GM12878 (cell line): ENCODE results near the gene CPB2. TPM values are rescaled to one million over a fixed set of nuclear protein-coding genes. Genes with fewer than 3 reads are reported as not detected.

Experiments
- ATAC-seq: fragments of 200-7000 bp; cut with Tn5 transposase; 3 replicates; pipeline ENCODE4 v1.9.1; 2020; ENCODE audit warnings: mild to moderate bottlenecking, moderate library complexity
- BruUV-seq: library from RNA; stranded (reverse); fragments of 400-500 nt; replicated peaks from 2 replicates; lab custom pipeline; 2021; lab: Mats Ljungman, UMichigan
- CTCF ChIA-PET: fragments of 300-600 bp; sonication (Branson Sonifier 250); formaldehyde crosslinking; extraction: SDS; loops from one replicate; lab custom pipeline; 2021; ENCODE audit warnings: inconsistent platforms; lab: Yijun Ruan, JAX
- POLR2A ChIA-PET: fragments of 350-600 bp; formaldehyde crosslinking; extraction: SDS; loops from one replicate; lab custom pipeline; 2021; ENCODE audit warnings: inconsistent platforms; lab: Charles Lee
- RAD21 ChIA-PET: fragments of 300-600 bp; sonication (Branson Sonifier 250); formaldehyde crosslinking; loops from one replicate; lab custom pipeline; 2023; ENCODE audit warnings: antibody characterized with exemption; ENCODE audit not compliant: unreplicated experiment; lab: Charles Lee
- SMC1A ChIA-PET: fragments of 300-600 bp; sonication (Branson Sonifier 250); formaldehyde crosslinking; loops from one replicate; lab custom pipeline; 2023; ENCODE audit not compliant: unreplicated experiment, uncharacterized antibody; lab: Charles Lee
- DNase-seq: peaks from one replicate; pipeline ENCODE4 v3.0.0-alpha.2; 2011; ENCODE audit warnings: low read depth, low spot score
- FAIRE-seq: peaks from 3 replicates; lab custom pipeline; 2011; peaks lifted over from hg19 to GRCh38; lab: Jason Lieb, UNC
- H2AFZ ChIP-seq: 2 replicates; pipeline ENCODE4 v1.6.0; 2011; ENCODE audit warnings: low read depth, low read length, control low read depth; ENCODE audit not compliant: control insufficient read depth
- H3K27ac ChIP-seq: 2 replicates; pipeline ENCODE4 v1.5.1; 2011; ENCODE audit warnings: control low read depth; ENCODE audit not compliant: control insufficient read depth, insufficient read depth
- H3K27me3 ChIP-seq, 2 experiments: replicated peaks in 1 of 2; 2 replicates each; pipeline versions ENCODE4 v1.6.0 to v1.6.1; 2011; ENCODE audit warnings: low read length in 1 of 2; ENCODE audit not compliant: control insufficient read depth in 2 of 2, insufficient read depth in 2 of 2
- H3K36me3 ChIP-seq, 2 experiments: 2 replicates each; pipeline ENCODE4 v1.5.1; 2011; ENCODE audit warnings: low read length in 1 of 2; ENCODE audit not compliant: control insufficient read depth in 2 of 2, insufficient read depth in 2 of 2
- H3K4me1 ChIP-seq: 2 replicates; pipeline ENCODE4 v1.6.1; 2011; ENCODE audit warnings: mild to moderate bottlenecking, low read length, moderate library complexity, mixed read lengths; ENCODE audit not compliant: control insufficient read depth, insufficient read depth
- H3K4me2 ChIP-seq: 2 replicates; pipeline ENCODE4 v1.6.0; 2011; ENCODE audit warnings: control low read depth; ENCODE audit not compliant: control insufficient read depth, insufficient read depth
- H3K4me3 ChIP-seq: fragments of 200-600 bp; sonication (generic); 2 replicates; pipeline ENCODE4 v1.5.1; 2016
- H3K79me2 ChIP-seq: 2 replicates; pipeline ENCODE4 v1.6.0; 2011; ENCODE audit warnings: low read length; ENCODE audit not compliant: control insufficient read depth, insufficient read depth
- H3K9ac ChIP-seq: 2 replicates; pipeline ENCODE4 v1.8.0; 2011; ENCODE audit warnings: low read length, control low read depth, mixed read lengths; ENCODE audit not compliant: control insufficient read depth, insufficient read depth
- H3K9me3 ChIP-seq: replicated peaks from 3 replicates; pipeline ENCODE4 v1.5.1; 2011; ENCODE audit warnings: mild to moderate bottlenecking, low read length; ENCODE audit not compliant: control insufficient read depth, insufficient read depth
- H4K20me1 ChIP-seq: 2 replicates; pipeline ENCODE4 v1.6.0; 2011; ENCODE audit not compliant: control insufficient read depth, insufficient read depth
- BCL3 ChIP-seq: IDR thresholded peaks from 2 replicates; pipeline ENCODE4 v1.6.1; 2011; ENCODE audit warnings: borderline replicate concordance, low read depth, mild to moderate bottlenecking, moderate library complexity, low read length; ENCODE audit not compliant: insufficient read depth, poor library complexity, severe bottlenecking
- HDAC6 ChIP-seq: fragments of 200-600 bp; sonication (generic); IDR thresholded peaks from one replicate; pipeline ENCODE4 v1.8.0; 2017; ENCODE audit warnings: antibody characterized with exemption; ENCODE audit not compliant: unreplicated experiment
- MYC ChIP-seq: IDR thresholded peaks from 2 replicates; pipeline ENCODE4 v1.6.1; 2011; ENCODE audit warnings: mild to moderate bottlenecking, low read length, moderate library complexity, inconsistent platforms; ENCODE audit not compliant: insufficient read depth, insufficient replicate concordance, insufficient read length, severe bottlenecking
- POLR2AphosphoS5 ChIP-seq: IDR thresholded peaks from 2 replicates; pipeline ENCODE4 v1.6.1; 2011; ENCODE audit warnings: mild to moderate bottlenecking, low read length, inconsistent platforms
- WGBS: methylation state at CpG from one replicate; pipeline ENCODE4 v1.1.6; 2016; ENCODE audit warnings: low lambda C conversion rate; ENCODE audit not compliant: insufficient replicate concordance, insufficient coverage; ENCODE audit errors: missing lambda C conversion rate; 5-methylcytosine and 5-hydroxymethylcytosine counted together
- in situ Hi-C: fragments of 300-500 bp; cut with MboI; formaldehyde crosslinking; loops from 9 replicates; pipeline ENCODE4 v1.14.3; 2018; ENCODE audit warnings: mixed read lengths
- intact Hi-C: fragments of 100-400 bp; cut with micrococcal nuclease; formaldehyde crosslinking; loops from one replicate; pipeline ENCODE4 v1.14.2; 2022; ENCODE audit not compliant: unreplicated experiment
- polyA plus RNA-seq, 11 experiments: library from polyadenylated mRNA; depleted of rRNA in 4 of 11; unstranded in 6 of 11; stranded (reverse) in 5 of 11; fragments of >200 nt; fragmentation: Nextera tagmentation in 4 of 11; fragmentation: Illumina TruSeq in 1 of 11; extraction: Ambion mirVana in 4 of 11; extraction: Trizol in 1 of 11; gene quantifications; 1 replicate in 1 of 11; 2 replicates in 10 of 11; pipeline versions ENCODE4 v1.2.1 to v1.2.3, GENCODE V29; 2011 to 2016; ENCODE audit warnings: inconsistent platforms in 2 of 11, missing spikeins in 2 of 11, low read depth in 1 of 11
- total RNA-seq, 4 experiments: library from RNA; depleted of rRNA in 3 of 4; stranded (reverse); fragments of >200 nt in 3 of 4; fragmentation: Illumina TruSeq in 1 of 4; extraction: Trizol in 1 of 4; gene quantifications; 2 replicates each; pipeline versions ENCODE4 v1.2.1 to v1.2.3, GENCODE V29; 2013 to 2021

Gene CPB2
- total and polyA plus RNA-seq, 10 of the 15 experiments (the other 5 are each of a cell fraction or from before 2014, with no cell fraction given) = 0.05 to 0.87 (median 0.13) TPM; not detected in 3

- peaks cover 16% of the 10 kb centered on the region for H3K79me2 ChIP-seq
- no peaks in the 10 kb centered on the region for H4K20me1 ChIP-seq
- FAIRE-seq = no peak
- no peak overlapping the region for H3K4me2 ChIP-seq
- H3K9ac ChIP-seq = no peak overlapping the region
- no peak for DNase-seq
- H3K27me3 ChIP-seq = no peaks in the 10 kb centered on the region
- H3K4me3 ChIP-seq = no peak overlapping the region
- SMC1A ChIA-PET = interaction anchor here (0.7 to 4.0 kb wide), 9 partner anchors 8 to 154 kb away, joined by 3 to 34 read pairs (median 3); no protein-coding TSS in a partner anchor
- POLR2A ChIA-PET = interaction anchor here (1.0 to 2.5 kb wide), 3 partner anchors 9 to 12 kb away, joined by 3 to 6 read pairs (median 4); no protein-coding TSS in a partner anchor
- H3K27ac ChIP-seq = no peak overlapping the region; the same call in 1 of the 2 replicates
- CTCF ChIA-PET = interaction anchor here (0.9 to 4.4 kb wide), 8 partner anchors 10 to 139 kb away, joined by 3 to 30 read pairs (median 4); no protein-coding TSS in a partner anchor
- TF ChIP-seq MYC (no peak), HDAC6 (no peak), BCL3 (peak; percentile 69), POLR2AphosphoS5 (peak; percentile 67)
- TF ChIP-seq, all 136 proteins: peak for 2
- H3K9me3 ChIP-seq = no peaks in the 10 kb centered on the region
- intact Hi-C loops (no loop called here), in situ Hi-C loops (no loop called here)
- WGBS = 75% methylated on average over 7 of the region's 7 CpGs
- no TSS peak for BruUV-seq
- no peak overlapping the region for H2AFZ ChIP-seq
- H3K4me1 ChIP-seq = no peaks in the 10 kb centered on the region
- ATAC-seq = peak; percentile 20
- peaks cover 31 to 62% of the 10 kb centered on the region in 2 experiments for H3K36me3 ChIP-seq
- RAD21 ChIA-PET = interaction anchor here (1.5 kb wide), 1 partner anchor 10 kb away, joined by 6 read pairs; no protein-coding TSS in a partner anchor
Observed at GRCh38 chr13:46149272-46150133, 44.7 kb upstream of the CPB2 start.
